ENCODE data around the gene MTMR3.
A peak's percentile ranks its signal among the peaks of the same experiment; 100 is the strongest.

The MTMR3 gene

DNA sequence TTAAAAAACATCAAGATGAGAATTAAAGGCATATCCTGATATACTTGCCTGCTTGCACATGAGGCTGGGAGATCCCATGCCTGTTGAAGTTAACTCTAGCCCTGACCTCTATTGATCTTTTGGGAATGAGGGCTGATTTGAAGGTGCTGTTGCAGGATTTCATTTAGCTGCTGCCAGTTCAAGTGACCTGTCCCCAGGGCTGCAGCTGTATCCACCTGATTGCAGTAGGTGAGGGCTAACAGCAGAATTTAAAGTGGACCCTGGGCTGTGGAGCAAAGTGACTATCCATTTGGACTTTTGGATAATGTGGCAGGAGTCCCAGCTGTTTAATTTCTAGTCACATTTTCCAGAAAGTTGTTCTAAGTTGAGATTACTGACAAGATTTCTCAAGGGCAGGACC is 146.5 kb downstream of the MTMR3 start:
- intact Hi-C loops (cut with micrococcal nuclease), result no loop called here
- Mint-ChIP-seq H3K27me3 (no peaks in the 10 kb centered on the region), H3K9me3 (no peaks in the 10 kb centered on the region), H3K4me1 (ENCODE audit: low read depth) (peaks cover 54% of the 10 kb centered on the region), H3K27ac (peak overlapping the region; percentile 36), H3K4me3 (no peak overlapping the region), H3K36me3 (ENCODE audit: low read depth) (peaks cover 55% of the 10 kb centered on the region)

GRCh38 chr22:30030329-30030728 is 147.4 kb downstream of the MTMR3 start:
- Mint-ChIP-seq H3K36me3 (ENCODE audit: low read depth) (peaks cover 49% of the 10 kb centered on the region), H3K4me1 (ENCODE audit: low read depth) (peaks cover 55% of the 10 kb centered on the region), H3K4me3 (no peak overlapping the region), H3K9me3 (no peaks in the 10 kb centered on the region), H3K27ac (peak overlapping the region; percentile 36), H3K27me3 (no peaks in the 10 kb centered on the region)
- intact Hi-C loops (cut with micrococcal nuclease), result no loop called here

DNA sequence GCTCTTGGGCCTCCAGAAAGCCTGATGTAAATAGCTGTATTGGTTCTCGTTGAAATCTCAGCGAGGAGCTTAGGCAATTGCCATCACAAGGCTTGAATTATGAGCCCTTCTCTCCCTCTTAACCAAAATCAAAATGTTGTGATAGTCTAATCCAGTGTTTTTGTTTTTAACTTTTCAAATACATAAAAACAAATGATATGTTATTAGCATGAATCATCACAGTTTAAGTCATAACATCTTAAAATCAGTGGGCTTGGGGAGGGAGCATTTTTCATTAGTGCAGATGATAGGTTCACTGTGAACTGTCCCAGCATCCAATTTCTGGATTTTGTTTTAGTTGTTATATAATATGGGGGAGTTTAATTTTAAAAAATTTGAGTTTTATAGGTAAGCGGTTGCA is 148.4 kb downstream of the MTMR3 start:
- H3K4me3 Mint-ChIP-seq, result no peak overlapping the region
- peaks cover 65% of the 10 kb centered on the region for H3K4me1 Mint-ChIP-seq (ENCODE audit: low read depth)
- H3K36me3 Mint-ChIP-seq (ENCODE audit: low read depth), result peaks cover 49% of the 10 kb centered on the region
- no peaks in the 10 kb centered on the region for H3K9me3 Mint-ChIP-seq
- no peaks in the 10 kb centered on the region for H3K27me3 Mint-ChIP-seq
- intact Hi-C loops (cut with micrococcal nuclease), result no loop called here
- peak overlapping the region; percentile 34 for H3K27ac Mint-ChIP-seq

DNA sequence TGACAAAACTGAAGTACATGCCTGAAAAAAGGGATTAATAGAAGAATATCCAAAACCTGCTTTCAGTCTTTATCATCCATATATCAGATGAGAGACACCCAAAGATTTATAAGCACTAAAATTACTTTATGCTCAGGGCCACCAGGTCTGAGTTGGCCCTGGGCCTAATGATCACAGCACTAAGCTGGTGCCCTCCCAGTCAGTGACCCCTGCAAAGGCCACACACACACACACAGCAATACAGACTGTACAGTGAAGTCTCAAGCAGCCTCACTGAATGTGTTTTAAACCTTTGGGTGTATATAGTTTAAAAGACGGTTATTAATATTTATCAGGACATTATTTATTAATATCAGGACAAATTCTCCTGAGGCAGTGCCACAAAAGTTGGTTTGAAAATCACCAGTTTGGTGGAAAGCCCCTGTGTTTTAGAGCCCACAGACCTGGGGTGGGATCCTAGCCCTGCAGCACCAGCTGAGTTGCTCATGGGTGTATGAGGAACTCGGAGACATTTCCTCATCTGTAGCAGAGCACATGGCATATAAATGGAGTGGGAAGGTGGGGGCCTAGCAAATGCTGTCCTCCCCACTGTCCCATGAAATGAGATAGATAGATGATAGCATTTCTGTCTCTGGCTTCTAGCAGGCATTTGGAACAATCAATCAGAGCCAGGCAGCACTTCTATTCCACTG is 148.9 kb downstream of the MTMR3 start:
- Mint-ChIP-seq H3K4me3 (no peak overlapping the region), H3K27me3 (no peaks in the 10 kb centered on the region), H3K36me3 (ENCODE audit: low read depth) (peaks cover 46% of the 10 kb centered on the region), H3K4me1 (ENCODE audit: low read depth) (peaks cover 63% of the 10 kb centered on the region), H3K27ac (peak overlapping the region; percentile 34), H3K9me3 (no peaks in the 10 kb centered on the region)
- intact Hi-C loops (cut with micrococcal nuclease), result no loop called here

GRCh38 chr22:30033137-30033536 is 150.2 kb downstream of the MTMR3 start:
- intact Hi-C loops (cut with micrococcal nuclease), result no loop called here
- H3K9me3 Mint-ChIP-seq, result no peaks in the 10 kb centered on the region
- no peak overlapping the region for H3K27ac Mint-ChIP-seq
- peaks cover 54% of the 10 kb centered on the region for H3K4me1 Mint-ChIP-seq (ENCODE audit: low read depth)
- no peaks in the 10 kb centered on the region for H3K27me3 Mint-ChIP-seq
- no peak overlapping the region for H3K4me3 Mint-ChIP-seq
- peaks cover 34% of the 10 kb centered on the region for H3K36me3 Mint-ChIP-seq (ENCODE audit: low read depth)

DNA sequence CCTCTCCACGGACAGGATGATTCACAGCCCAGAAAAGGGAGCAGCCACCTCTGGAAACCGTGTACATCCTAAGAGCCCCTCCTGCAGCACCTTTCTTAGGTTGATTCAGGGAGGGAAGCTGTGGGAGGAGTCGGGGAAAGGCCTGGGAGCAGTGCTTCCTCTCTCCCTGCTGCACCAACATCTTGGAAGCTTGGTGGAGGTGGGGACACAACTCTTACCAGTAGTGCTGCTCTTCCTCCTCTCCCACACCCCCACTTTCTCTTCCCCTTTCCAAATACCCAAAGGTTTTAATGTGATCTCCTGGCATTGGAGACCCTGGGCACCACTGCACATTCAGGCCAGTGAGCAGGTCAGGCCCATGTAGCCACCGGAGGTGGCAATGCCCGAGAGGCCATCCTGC is 150.9 kb downstream of the MTMR3 start:
- Mint-ChIP-seq H3K9me3 (no peaks in the 10 kb centered on the region), H3K27ac (peak overlapping the region; percentile 65), H3K4me3 (peak overlapping the region; percentile 1), H3K4me1 (ENCODE audit: low read depth) (peaks cover 51% of the 10 kb centered on the region), H3K36me3 (ENCODE audit: low read depth) (peaks cover 26% of the 10 kb centered on the region), H3K27me3 (no peaks in the 10 kb centered on the region)
- intact Hi-C loops (cut with micrococcal nuclease), result no loop called here

DNA sequence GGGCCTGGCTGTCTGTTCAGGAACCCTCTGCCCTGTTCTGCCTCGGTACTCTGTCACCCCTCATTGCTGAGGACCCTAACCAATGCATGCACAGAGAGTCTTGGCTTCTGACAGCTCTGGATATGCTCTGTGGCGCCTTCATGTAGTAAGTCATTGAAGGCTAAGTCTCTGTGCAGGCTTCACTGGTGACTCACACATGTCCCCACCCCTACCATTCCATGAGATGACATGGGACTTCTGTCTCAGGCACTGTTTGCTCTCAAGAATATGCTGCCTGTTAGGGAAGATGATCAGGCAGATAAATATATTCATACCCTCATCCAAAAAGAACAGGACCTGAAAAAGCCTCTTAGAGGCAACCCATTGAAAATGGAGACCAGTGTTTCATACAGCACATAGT is 153.7 kb downstream of the MTMR3 start:
- Mint-ChIP-seq H3K27me3 (no peaks in the 10 kb centered on the region), H3K36me3 (ENCODE audit: low read depth) (peaks cover 15% of the 10 kb centered on the region), H3K9me3 (no peaks in the 10 kb centered on the region), H3K4me1 (ENCODE audit: low read depth) (peaks cover 57% of the 10 kb centered on the region), H3K27ac (no peak overlapping the region), H3K4me3 (no peak overlapping the region)
- intact Hi-C loops (cut with micrococcal nuclease), result no loop called here

- intact Hi-C loops (cut with micrococcal nuclease), result no loop called here
- H3K36me3 Mint-ChIP-seq (ENCODE audit: low read depth), result peaks cover 15% of the 10 kb centered on the region
- peaks cover 42% of the 10 kb centered on the region for H3K4me1 Mint-ChIP-seq (ENCODE audit: low read depth)
- H3K27me3 Mint-ChIP-seq, result no peaks in the 10 kb centered on the region
- no peak overlapping the region for H3K4me3 Mint-ChIP-seq
- H3K27ac Mint-ChIP-seq, result no peak overlapping the region
- no peaks in the 10 kb centered on the region for H3K9me3 Mint-ChIP-seq
Observed at GRCh38 chr22:30038219-30038618, 155.2 kb downstream of the MTMR3 start.

DNA sequence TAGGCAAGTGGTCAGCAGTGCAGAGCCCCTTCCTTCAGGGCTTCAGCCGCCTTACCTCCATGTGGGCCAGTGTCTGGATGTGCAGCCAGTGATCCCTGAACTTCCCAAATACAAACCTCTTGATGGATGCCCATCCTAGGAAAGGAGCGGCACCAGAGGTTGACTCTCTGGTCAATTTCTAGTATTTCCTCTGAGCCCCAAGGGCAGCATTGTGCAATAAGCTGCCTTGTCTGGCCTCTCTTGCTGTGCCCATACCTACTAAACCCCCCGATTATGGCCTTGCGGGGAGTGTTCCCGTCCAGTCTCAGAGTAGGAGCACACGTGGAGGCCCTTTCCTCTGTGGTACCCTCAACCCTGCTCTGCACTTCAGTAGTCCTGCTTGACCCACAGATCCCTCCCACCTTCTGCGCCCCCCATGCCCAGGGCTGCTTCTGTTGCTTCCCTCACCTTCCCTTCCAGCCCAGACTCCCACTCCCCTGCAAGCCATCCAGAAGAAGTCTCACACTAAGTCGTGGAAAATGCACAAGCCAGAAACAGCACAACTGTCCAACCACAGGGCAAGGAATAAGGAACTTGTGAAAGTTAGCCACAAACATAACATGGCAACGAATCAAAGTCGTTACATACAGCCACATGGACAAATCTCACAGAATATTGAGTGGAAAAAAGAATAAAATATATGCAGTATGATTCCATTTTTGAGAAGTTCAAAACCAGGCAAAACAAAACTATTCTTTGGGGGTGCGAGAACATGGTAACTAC is 157.7 kb downstream of the MTMR3 start:
- Mint-ChIP-seq H3K9me3 (no peaks in the 10 kb centered on the region), H3K36me3 (ENCODE audit: low read depth) (peaks cover 10% of the 10 kb centered on the region), H3K4me1 (ENCODE audit: low read depth) (peaks cover 23% of the 10 kb centered on the region), H3K27me3 (no peaks in the 10 kb centered on the region), H3K4me3 (no peak overlapping the region), H3K27ac (peak overlapping the region; percentile 56)
- intact Hi-C loops (cut with micrococcal nuclease), result no loop called here

DNA sequence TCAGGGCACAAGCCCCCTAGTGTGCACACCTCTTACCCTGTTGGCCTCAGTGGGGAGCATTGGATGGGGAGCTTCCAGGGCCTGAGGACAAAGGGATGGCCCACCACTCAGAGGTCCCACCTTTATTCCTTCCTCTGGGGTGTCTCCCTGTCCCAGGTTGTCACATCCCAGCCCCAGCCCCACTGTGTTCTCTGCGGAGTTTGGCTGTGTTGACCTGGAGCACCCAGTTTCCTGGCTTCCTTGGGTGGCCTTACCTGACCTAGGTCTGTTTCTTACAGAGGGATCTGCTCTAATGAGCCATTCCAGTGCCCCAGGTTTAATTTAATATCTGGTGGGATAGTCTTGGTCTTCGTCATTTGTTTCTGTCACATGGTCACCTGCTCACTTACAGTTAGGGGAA is 158.5 kb downstream of the MTMR3 start:
- Mint-ChIP-seq H3K4me1 (ENCODE audit: low read depth) (peaks cover 15% of the 10 kb centered on the region), H3K4me3 (no peak overlapping the region), H3K9me3 (no peaks in the 10 kb centered on the region), H3K27ac (no peak overlapping the region), H3K27me3 (no peaks in the 10 kb centered on the region), H3K36me3 (ENCODE audit: low read depth) (peaks cover 2% of the 10 kb centered on the region)
- intact Hi-C loops (cut with micrococcal nuclease), result no loop called here

- Mint-ChIP-seq H3K27ac (no peak overlapping the region), H3K4me1 (ENCODE audit: low read depth) (peaks cover 17% of the 10 kb centered on the region), H3K4me3 (no peak overlapping the region), H3K36me3 (ENCODE audit: low read depth) (no peaks in the 10 kb centered on the region), H3K27me3 (no peaks in the 10 kb centered on the region), H3K9me3 (no peaks in the 10 kb centered on the region)
- intact Hi-C loops (cut with micrococcal nuclease), result no loop called here
Observed at GRCh38 chr22:30041881-30042280, 158.9 kb downstream of the MTMR3 start.

GRCh38 chr22:30043161-30043560 is 160.2 kb downstream of the MTMR3 start:
- intact Hi-C loops (cut with micrococcal nuclease), result no loop called here
- H3K4me1 Mint-ChIP-seq (ENCODE audit: low read depth), result peaks cover 18% of the 10 kb centered on the region
- no peak overlapping the region for H3K27ac Mint-ChIP-seq
- H3K9me3 Mint-ChIP-seq, result no peaks in the 10 kb centered on the region
- no peak overlapping the region for H3K4me3 Mint-ChIP-seq
- H3K27me3 Mint-ChIP-seq, result no peaks in the 10 kb centered on the region
- H3K36me3 Mint-ChIP-seq (ENCODE audit: low read depth), result no peaks in the 10 kb centered on the region

DNA sequence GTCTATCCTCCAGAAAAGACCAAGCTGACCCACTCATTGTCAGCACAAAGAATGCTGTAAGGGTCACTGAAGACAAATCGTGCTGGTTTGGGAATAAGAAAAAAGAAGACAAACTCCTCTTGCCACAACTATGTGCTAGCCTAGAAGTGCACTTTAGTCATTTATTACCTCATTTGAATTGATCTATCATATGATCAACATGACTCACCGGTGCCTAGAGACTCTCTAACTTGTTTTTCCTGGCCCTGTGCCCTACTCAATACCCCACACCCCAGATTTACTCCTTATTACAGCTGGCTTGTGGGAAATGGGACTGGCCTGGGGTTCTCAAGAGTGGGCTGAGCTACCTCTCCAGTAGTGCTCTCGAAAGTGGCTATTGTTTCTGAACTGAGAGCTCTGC is 161.4 kb downstream of the MTMR3 start:
- H3K36me3 Mint-ChIP-seq (ENCODE audit: low read depth), result no peaks in the 10 kb centered on the region
- H3K27me3 Mint-ChIP-seq, result no peaks in the 10 kb centered on the region
- H3K4me1 Mint-ChIP-seq (ENCODE audit: low read depth), result peaks cover 18% of the 10 kb centered on the region
- no peak overlapping the region for H3K27ac Mint-ChIP-seq
- no peaks in the 10 kb centered on the region for H3K9me3 Mint-ChIP-seq
- intact Hi-C loops (cut with micrococcal nuclease), result no loop called here
- no peak overlapping the region for H3K4me3 Mint-ChIP-seq

- Mint-ChIP-seq H3K36me3 (ENCODE audit: low read depth) (no peaks in the 10 kb centered on the region), H3K9me3 (no peaks in the 10 kb centered on the region), H3K4me3 (no peak overlapping the region), H3K4me1 (ENCODE audit: low read depth) (peaks cover 16% of the 10 kb centered on the region), H3K27me3 (no peaks in the 10 kb centered on the region), H3K27ac (no peak overlapping the region)
- intact Hi-C loops (cut with micrococcal nuclease), result no loop called here
Observed at GRCh38 chr22:30044881-30045493, 162.0 kb downstream of the MTMR3 start.
